Endothelial cell of umbilical vein (primary cell): ENCODE data around the gene TM9SF4. TPM values are rescaled to one million over a fixed set of nuclear protein-coding genes. Genes with fewer than 3 reads are reported as not detected.

ENCODE experiments used
- BruUV-seq: library from RNA; stranded (reverse); fragments of 400-500 nt; replicated peaks from 2 replicates; lab custom pipeline; 2021; lab: Mats Ljungman, UMichigan
- CTCF ChIA-PET: fragments of 300-600, 350-600 bp; sonication (Branson Sonifier 250); formaldehyde crosslinking; loops from one replicate; lab custom pipeline; 2021; ENCODE audit warnings: antibody characterized with exemption, inconsistent platforms; lab: Charles Lee
- POLR2A ChIA-PET: fragments of 300-600, 350-600 bp; sonication (Branson Sonifier 250); formaldehyde crosslinking; loops from one replicate; lab custom pipeline; 2021; ENCODE audit warnings: antibody characterized with exemption, inconsistent platforms; lab: Charles Lee
- DNase-seq: peaks from one replicate; pipeline ENCODE4 v3.0.0-alpha.2; 2011; ENCODE audit warnings: low read depth, low spot score
- FAIRE-seq: peaks from 2 replicates; lab custom pipeline; 2011; peaks lifted over from hg19 to GRCh38; lab: Jason Lieb, UNC
- H2AFZ ChIP-seq: 2 replicates; pipeline ENCODE4 v1.6.0; 2012; ENCODE audit warnings: low read depth, low read length, control low read depth, inconsistent platforms
- H3K27ac ChIP-seq: 2 replicates; pipeline ENCODE4 v1.5.1; 2011; ENCODE audit warnings: low read depth, mild to moderate bottlenecking, control low read depth, low read length, moderate library complexity; ENCODE audit not compliant: insufficient read depth
- H3K27me3 ChIP-seq, 2 experiments: 2 replicates each; pipeline versions ENCODE4 v1.6.0 to v1.6.1; 2011; ENCODE audit warnings: low read length in 2 of 2, mixed read lengths in 1 of 2; ENCODE audit not compliant: control insufficient read depth in 2 of 2, insufficient read depth in 2 of 2
- H3K36me3 ChIP-seq, 2 experiments: 2 replicates in 1 of 2; 3 replicates in 1 of 2; pipeline ENCODE4 v1.5.1; 2011; ENCODE audit warnings: low read length in 2 of 2, mild to moderate bottlenecking in 1 of 2, moderate library complexity in 1 of 2; ENCODE audit not compliant: control insufficient read depth in 2 of 2, insufficient read depth in 2 of 2; ENCODE audit errors: extremely low read depth in 1 of 2
- H3K4me1 ChIP-seq: 3 replicates; pipeline ENCODE4 v1.5.1; 2011; ENCODE audit warnings: mild to moderate bottlenecking, low read length; ENCODE audit not compliant: control insufficient read depth, insufficient read depth; ENCODE audit errors: extremely low read depth
- H3K4me2 ChIP-seq: 2 replicates; pipeline ENCODE4 v1.6.1; 2011; ENCODE audit warnings: low read length, control low read depth, mixed read lengths; ENCODE audit not compliant: insufficient read depth
- H3K4me3 ChIP-seq, 3 experiments: fragments of 200-600 bp in 1 of 3; sonication (generic), shearing (Covaris generic) in 1 of 3; replicated peaks in 1 of 3; 2 replicates each; pipeline ENCODE4 v1.5.1; 2011 to 2016; ENCODE audit warnings: control low read depth in 3 of 3, low read length in 3 of 3, mild to moderate bottlenecking in 2 of 3, inconsistent platforms in 1 of 3, low read depth in 1 of 3, moderate library complexity in 1 of 3; ENCODE audit not compliant: insufficient read depth in 1 of 3
- H3K79me2 ChIP-seq: 2 replicates; pipeline ENCODE4 v1.6.0; 2012; ENCODE audit warnings: low read length, inconsistent platforms; ENCODE audit not compliant: control insufficient read depth, insufficient read depth
- H3K9ac ChIP-seq: replicated peaks from 2 replicates; pipeline ENCODE3; 2011; ENCODE audit warnings: low read length, control low read depth; ENCODE audit not compliant: insufficient read depth; ENCODE audit errors: extremely low read depth
- H3K9me1 ChIP-seq: replicated peaks from 3 replicates; pipeline ENCODE4 v1.6.0; 2011; ENCODE audit warnings: mild to moderate bottlenecking, low read length; ENCODE audit not compliant: control insufficient read depth, insufficient read depth; ENCODE audit errors: extremely low read depth
- H3K9me3 ChIP-seq: replicated peaks from 2 replicates; pipeline ENCODE4 v1.5.1; 2012; ENCODE audit warnings: low read length, inconsistent platforms; ENCODE audit not compliant: control insufficient read depth, insufficient read depth
- H4K20me1 ChIP-seq: replicated peaks from 2 replicates; pipeline ENCODE3; 2011; ENCODE audit warnings: mild to moderate bottlenecking, low read length; ENCODE audit not compliant: control insufficient read depth, insufficient read depth; ENCODE audit errors: extremely low read depth
- CTCF ChIP-seq, 2 donors: IDR thresholded peaks; 1 replicate in 1 of 2; 2 replicates in 1 of 2; pipeline ENCODE4 v1.5.1; 2011; ENCODE audit warnings: low read length in 2 of 2, mild to moderate bottlenecking in 2 of 2, moderate library complexity in 2 of 2, control low read depth in 1 of 2, inconsistent platforms in 1 of 2, low read depth in 1 of 2; ENCODE audit not compliant: insufficient read depth in 1 of 2; ENCODE audit errors: extremely low read depth in 1 of 2
- EZH2 ChIP-seq: IDR thresholded peaks from 2 replicates; pipeline ENCODE4 v1.6.1; 2012; ENCODE audit warnings: borderline replicate concordance, low read depth, mild to moderate bottlenecking, moderate library complexity, low read length, inconsistent platforms; ENCODE audit not compliant: severe bottlenecking
- FOS ChIP-seq: IDR thresholded peaks from 2 replicates; pipeline ENCODE4 v1.6.1; 2011; ENCODE audit warnings: mild to moderate bottlenecking, low read length, moderate library complexity, borderline replicate concordance; ENCODE audit not compliant: insufficient read depth
- GATA2 ChIP-seq: IDR thresholded peaks from 2 replicates; pipeline ENCODE4 v1.7.0; 2011; ENCODE audit warnings: low read depth, mild to moderate bottlenecking, moderate library complexity, mixed read lengths, low read length; ENCODE audit not compliant: insufficient read length, insufficient read depth
- JUN ChIP-seq: IDR thresholded peaks from 2 replicates; pipeline ENCODE4 v1.6.1; 2011; ENCODE audit warnings: borderline replicate concordance, low read depth; ENCODE audit not compliant: insufficient read length, insufficient read depth
- MAX ChIP-seq: IDR thresholded peaks from 2 replicates; pipeline ENCODE4 v1.6.1; 2011; ENCODE audit not compliant: insufficient read depth, insufficient read length
- MYC ChIP-seq: IDR thresholded peaks from one replicate; pipeline ENCODE4 v1.6.1; 2011; ENCODE audit warnings: mild to moderate bottlenecking, low read depth, low read length
- POLR2A ChIP-seq: IDR thresholded peaks from 2 replicates; pipeline ENCODE4 v1.6.1; 2012; ENCODE audit warnings: low read depth, mild to moderate bottlenecking, control low read depth, low read length
- POLR2AphosphoS5 ChIP-seq: IDR thresholded peaks from 2 replicates; pipeline ENCODE4 v1.6.1; 2012; ENCODE audit warnings: low read depth, mild to moderate bottlenecking, control low read depth, low read length, moderate library complexity; ENCODE audit not compliant: insufficient read depth
- dilution Hi-C: fragments of 300-500 bp; cut with MboI; formaldehyde crosslinking; loops from one replicate; pipeline ENCODE4 v1.15.0; 2019; ENCODE audit warnings: low sequenced_read_pairs; ENCODE audit not compliant: extremely low pct_ligation_motif_present
- intact Hi-C: fragments of 100-400 bp; cut with micrococcal nuclease; formaldehyde crosslinking; loops from one replicate; pipeline ENCODE4 v1.10.0; 2022
- polyA plus RNA-seq, 4 experiments: library from polyadenylated mRNA; depleted of rRNA in 3 of 4; stranded (reverse) in 3 of 4; unstranded in 1 of 4; fragments of >200 nt; gene quantifications; 2 replicates each; pipeline versions ENCODE4 v1.2.1 to v1.2.3, GENCODE V29; 2011 to 2012; ENCODE audit warnings: missing spikeins in 1 of 4
- total RNA-seq: library from RNA; stranded (reverse); gene quantifications from 2 replicates; pipeline ENCODE4 v1.2.3, GENCODE V29; 2021

TM9SF4 gene
- total and polyA plus RNA-seq, 2 donors (not counting 3 experiments of a cell fraction or from before 2014, with no cell fraction given), result 46.4 to 61.9 TPM

GRCh38 chr20:32190616-32191415 lies 81.3 kb downstream of the TM9SF4 start:
- DNase-seq (peak; percentile 10), FAIRE-seq (no peak)
- POLR2A ChIA-PET, result no interaction called here
- dilution Hi-C loops (no loop called here), intact Hi-C loops (no loop called here)
- peak overlapping the region in 2 of 3 experiments; percentile 52 to 57 for H3K4me3 ChIP-seq
- H4K20me1 ChIP-seq, result no peaks in the 10 kb centered on the region
- no peaks in the 10 kb centered on the region for H3K27me3 ChIP-seq
- no peaks in the 10 kb centered on the region for H3K79me2 ChIP-seq
- H3K9me3 ChIP-seq, result no peaks in the 10 kb centered on the region
- no TSS peak for BruUV-seq
- H3K4me1 ChIP-seq, result peaks cover 10% of the 10 kb centered on the region
- TF ChIP-seq POLR2AphosphoS5 (no peak), FOS (no peak), GATA2 (no peak), MAX (no peak)
- peak overlapping the region; percentile 94 for H2AFZ ChIP-seq
- H3K27ac ChIP-seq, result no peak overlapping the region
- no peaks in the 10 kb centered on the region for H3K9me1 ChIP-seq
- H3K4me2 ChIP-seq, result peak overlapping the region; percentile 73
- H3K9ac ChIP-seq, result peak overlapping the region; percentile 79
- CTCF ChIA-PET, result interaction anchor here (0.9 to 2.0 kb wide), 2 partner anchors 10 to 22 kb away, joined by 3 to 5 read pairs; no protein-coding TSS in a partner anchor
- peaks cover 2 to 11% of the 10 kb centered on the region in 2 experiments for H3K36me3 ChIP-seq

- Histone ChIP-seq H3K4me3 (no peak overlapping the region), H3K79me2 (no peaks in the 10 kb centered on the region), H2AFZ (no peak overlapping the region), H3K4me2 (no peak overlapping the region), H3K9me1 (no peaks in the 10 kb centered on the region), H3K36me3 (peaks cover 4 to 13% of the 10 kb centered on the region in 2 experiments), H3K27me3 (no peaks in the 10 kb centered on the region), H3K4me1 (peaks cover 10% of the 10 kb centered on the region), H3K27ac (no peak overlapping the region), H3K9me3 (no peaks in the 10 kb centered on the region), H4K20me1 (no peaks in the 10 kb centered on the region), H3K9ac (no peak overlapping the region)
- FAIRE-seq (no peak), DNase-seq (no peak)
- intact Hi-C loops (no loop called here), dilution Hi-C loops (no loop called here)
- no TSS peak for BruUV-seq
- TF ChIP-seq FOS, result no peak
- TF ChIP-seq POLR2AphosphoS5, result no peak
- no peak for TF ChIP-seq JUN
- no peak for TF ChIP-seq EZH2
- TF ChIP-seq POLR2A, result no peak
- TF ChIP-seq CTCF (IDR thresholded peaks at IDR 0.05; ENCODE audit: extremely low read depth in 1 of 2, insufficient read depth in 1 of 2, low read depth in 1 of 2, low read length in 2 of 2), result no peak
- TF ChIP-seq MYC, result no peak
- TF ChIP-seq MAX, result no peak
- TF ChIP-seq GATA2, result no peak
- ChIA-PET CTCF (interaction anchor here (0.9 to 2.0 kb wide), 2 partner anchors 11 to 23 kb away, joined by 3 to 5 read pairs; no protein-coding TSS in a partner anchor), POLR2A (no interaction called here)
Measured at GRCh38 chr20:32191422-32191821, 81.9 kb downstream of the TM9SF4 start.
